Measurements from ENCODE around the gene UVRAG. TPM values are rescaled to one million over a fixed set of nuclear protein-coding genes. Genes with fewer than 3 reads are reported as not detected.

UVRAG gene
- total and polyA plus RNA-seq, 4 donors: 7.9 to 47.0 (median 20.1) TPM

- H3K4me3 ChIP-seq (ENCODE audit: low read length in 2 of 2): no peak overlapping the region
- ATAC-seq (ENCODE audit: low FRiP score) (no peak), DNase-seq (peak in 1 of 2 donors; percentile 57)
- H3K4me1 ChIP-seq (ENCODE audit: control insufficient read depth in 1 of 2, insufficient read depth in 2 of 2, low read length in 2 of 2): no peaks in the 10 kb centered on the region
- intact Hi-C loops (cut with DNase I): no loop called here
- H3K27me3 ChIP-seq (ENCODE audit: control insufficient read depth in 1 of 2, insufficient read depth in 2 of 2, low read length in 1 of 2): no peaks in the 10 kb centered on the region
- 94 to 95% methylated on average over 15 of the region's 15 CpGs for WGBS, 2 donors
- no peaks in the 10 kb centered on the region for H3K36me3 ChIP-seq (ENCODE audit: control insufficient read depth in 1 of 2, insufficient read depth in 2 of 2, low read length in 1 of 2)
- H3K9me3 ChIP-seq (ENCODE audit: control insufficient read depth, low read length): no peaks in the 10 kb centered on the region
- H3K27ac ChIP-seq (ENCODE audit: low read depth in 1 of 2, low read length in 2 of 2): no peak overlapping the region
Measured at GRCh38 chr11:76162336-76163288, 347.6 kb downstream of the UVRAG start.

GRCh38 chr11:76163289-76163880 lies 348.4 kb downstream of the UVRAG start:
- intact Hi-C loops (cut with DNase I): no loop called here
- Histone ChIP-seq H3K36me3 (ENCODE audit: control insufficient read depth in 1 of 2, insufficient read depth in 2 of 2, low read length in 1 of 2) (no peaks in the 10 kb centered on the region), H3K27ac (ENCODE audit: low read depth in 1 of 2, low read length in 2 of 2) (no peak overlapping the region), H3K27me3 (ENCODE audit: control insufficient read depth in 1 of 2, insufficient read depth in 2 of 2, low read length in 1 of 2) (no peaks in the 10 kb centered on the region), H3K4me1 (ENCODE audit: control insufficient read depth in 1 of 2, insufficient read depth in 2 of 2, low read length in 2 of 2) (no peaks in the 10 kb centered on the region), H3K4me3 (ENCODE audit: low read length in 2 of 2) (no peak overlapping the region), H3K9me3 (ENCODE audit: control insufficient read depth, low read length) (no peaks in the 10 kb centered on the region)
- ATAC-seq (ENCODE audit: low FRiP score): no peak
- no peak for DNase-seq
- WGBS, 2 donors: 93 to 95% methylated on average over 11 of the region's 11 CpGs

GRCh38 chr11:76164081-76164480 lies 349.1 kb downstream of the UVRAG start:
- H3K4me1 ChIP-seq (ENCODE audit: control insufficient read depth in 1 of 2, insufficient read depth in 2 of 2, low read length in 2 of 2): no peaks in the 10 kb centered on the region
- H3K27ac ChIP-seq (ENCODE audit: low read depth in 1 of 2, low read length in 2 of 2): no peak overlapping the region
- H3K36me3 ChIP-seq (ENCODE audit: control insufficient read depth in 1 of 2, insufficient read depth in 2 of 2, low read length in 1 of 2): no peaks in the 10 kb centered on the region
- intact Hi-C loops (cut with DNase I): no loop called here
- WGBS, 2 donors: 83 to 89% methylated on average over 11 to 13 of the region's 13 CpGs
- H3K9me3 ChIP-seq (ENCODE audit: control insufficient read depth, low read length): no peaks in the 10 kb centered on the region
- no peaks in the 10 kb centered on the region for H3K27me3 ChIP-seq (ENCODE audit: control insufficient read depth in 1 of 2, insufficient read depth in 2 of 2, low read length in 1 of 2)
- ATAC-seq (ENCODE audit: low FRiP score): no peak
- no peak overlapping the region for H3K4me3 ChIP-seq (ENCODE audit: low read length in 2 of 2)
- DNase-seq: no peak

GRCh38 chr11:76164861-76165751 lies 350.1 kb downstream of the UVRAG start:
- H3K4me1 ChIP-seq (ENCODE audit: control insufficient read depth in 1 of 2, insufficient read depth in 2 of 2, low read length in 2 of 2): no peaks in the 10 kb centered on the region
- ATAC-seq (ENCODE audit: low FRiP score) (no peak), DNase-seq (no peak)
- H3K27me3 ChIP-seq (ENCODE audit: control insufficient read depth in 1 of 2, insufficient read depth in 2 of 2, low read length in 1 of 2): no peaks in the 10 kb centered on the region
- H3K36me3 ChIP-seq (ENCODE audit: control insufficient read depth in 1 of 2, insufficient read depth in 2 of 2, low read length in 1 of 2): no peaks in the 10 kb centered on the region
- no peaks in the 10 kb centered on the region for H3K9me3 ChIP-seq (ENCODE audit: control insufficient read depth, low read length)
- intact Hi-C loops (cut with DNase I): no loop called here
- H3K27ac ChIP-seq (ENCODE audit: low read depth in 1 of 2, low read length in 2 of 2): no peak overlapping the region
- no peak overlapping the region for H3K4me3 ChIP-seq (ENCODE audit: low read length in 2 of 2)
- 88 to 91% methylated on average over 46 to 50 of the region's 50 CpGs for WGBS, 2 donors

- no peaks in the 10 kb centered on the region for H3K4me1 ChIP-seq (ENCODE audit: control insufficient read depth in 1 of 2, insufficient read depth in 2 of 2, low read length in 2 of 2)
- no peaks in the 10 kb centered on the region for H3K9me3 ChIP-seq (ENCODE audit: control insufficient read depth, low read length)
- intact Hi-C loops (cut with DNase I): no loop called here
- no peaks in the 10 kb centered on the region for H3K27me3 ChIP-seq (ENCODE audit: control insufficient read depth in 1 of 2, insufficient read depth in 2 of 2, low read length in 1 of 2)
- H3K36me3 ChIP-seq (ENCODE audit: control insufficient read depth in 1 of 2, insufficient read depth in 2 of 2, low read length in 1 of 2): no peaks in the 10 kb centered on the region
- no peak for DNase-seq
- no peak overlapping the region for H3K27ac ChIP-seq (ENCODE audit: low read depth in 1 of 2, low read length in 2 of 2)
- ATAC-seq (ENCODE audit: low FRiP score): no peak
- 79 to 87% methylated on average over 6 of the region's 6 CpGs for WGBS, 2 donors
- H3K4me3 ChIP-seq (ENCODE audit: low read length in 2 of 2): no peak overlapping the region
Measured at GRCh38 chr11:76166314-76166713, 351.3 kb downstream of the UVRAG start.

GRCh38 chr11:76167590-76167989 lies 352.6 kb downstream of the UVRAG start:
- 84 to 89% methylated on average over 13 of the region's 13 CpGs for WGBS, 2 donors
- Histone ChIP-seq H3K36me3 (ENCODE audit: control insufficient read depth in 1 of 2, insufficient read depth in 2 of 2, low read length in 1 of 2) (no peaks in the 10 kb centered on the region), H3K27ac (ENCODE audit: low read depth in 1 of 2, low read length in 2 of 2) (no peak overlapping the region), H3K4me1 (ENCODE audit: control insufficient read depth in 1 of 2, insufficient read depth in 2 of 2, low read length in 2 of 2) (no peaks in the 10 kb centered on the region), H3K9me3 (ENCODE audit: control insufficient read depth, low read length) (no peaks in the 10 kb centered on the region), H3K4me3 (ENCODE audit: low read length in 2 of 2) (no peak overlapping the region), H3K27me3 (ENCODE audit: control insufficient read depth in 1 of 2, insufficient read depth in 2 of 2, low read length in 1 of 2) (no peaks in the 10 kb centered on the region)
- ATAC-seq (ENCODE audit: low FRiP score) (no peak), DNase-seq (no peak)
- intact Hi-C loops (cut with DNase I): no loop called here

- no peak overlapping the region for H3K4me3 ChIP-seq (ENCODE audit: low read length in 2 of 2)
- no peak for ATAC-seq (ENCODE audit: low FRiP score)
- no peak for DNase-seq
- 83 to 85% methylated on average over 13 to 15 of the region's 15 CpGs for WGBS, 2 donors
- no peaks in the 10 kb centered on the region for H3K9me3 ChIP-seq (ENCODE audit: control insufficient read depth, low read length)
- no peaks in the 10 kb centered on the region for H3K27me3 ChIP-seq (ENCODE audit: control insufficient read depth in 1 of 2, insufficient read depth in 2 of 2, low read length in 1 of 2)
- no peaks in the 10 kb centered on the region for H3K4me1 ChIP-seq (ENCODE audit: control insufficient read depth in 1 of 2, insufficient read depth in 2 of 2, low read length in 2 of 2)
- H3K36me3 ChIP-seq (ENCODE audit: control insufficient read depth in 1 of 2, insufficient read depth in 2 of 2, low read length in 1 of 2): no peaks in the 10 kb centered on the region
- H3K27ac ChIP-seq (ENCODE audit: low read depth in 1 of 2, low read length in 2 of 2): no peak overlapping the region
- intact Hi-C loops (cut with DNase I): no loop called here
Measured at GRCh38 chr11:76169473-76169896, 354.5 kb downstream of the UVRAG start.

- intact Hi-C loops (cut with DNase I): no loop called here
- Histone ChIP-seq H3K27me3 (ENCODE audit: control insufficient read depth in 1 of 2, insufficient read depth in 2 of 2, low read length in 1 of 2) (no peaks in the 10 kb centered on the region), H3K4me1 (ENCODE audit: control insufficient read depth in 1 of 2, insufficient read depth in 2 of 2, low read length in 2 of 2) (no peaks in the 10 kb centered on the region), H3K27ac (ENCODE audit: low read depth in 1 of 2, low read length in 2 of 2) (no peak overlapping the region), H3K4me3 (ENCODE audit: low read length in 2 of 2) (no peak overlapping the region), H3K36me3 (ENCODE audit: control insufficient read depth in 1 of 2, insufficient read depth in 2 of 2, low read length in 1 of 2) (no peaks in the 10 kb centered on the region), H3K9me3 (ENCODE audit: control insufficient read depth, low read length) (no peaks in the 10 kb centered on the region)
- whole genome bisulfite sequencing, 2 donors: 71 to 81% methylated on average over 4 of the region's 4 CpGs
- ATAC-seq (ENCODE audit: low FRiP score) (no peak), DNase-seq (no peak)
Measured at GRCh38 chr11:76170468-76170867, 355.5 kb downstream of the UVRAG start.
